NCI-H1694 (cell line): Measurements from ENCODE around the gene MAP4K4.

Experiments
- DNase-seq: peaks from one replicate; lab custom pipeline; 2025; lab: John Stamatoyannopoulos, UW

Gene MAP4K4

GRCh38 chr2:101841679-101842327, 144.3 kb downstream of the MAP4K4 start:
- DNase-seq: no peak

GRCh38 chr2:101842471-101842870, 145.0 kb downstream of the MAP4K4 start:
- no peak for DNase-seq

GRCh38 chr2:101843048-101843447, 145.5 kb downstream of the MAP4K4 start:
- no peak for DNase-seq

- DNase-seq: no peak
Observed at GRCh38 chr2:101843471-101843870, 146.0 kb downstream of the MAP4K4 start.

GRCh38 chr2:101844055-101844635, 146.6 kb downstream of the MAP4K4 start:
- DNase-seq: no peak

- DNase-seq: no peak
Observed at GRCh38 chr2:101846973-101847372, 149.5 kb downstream of the MAP4K4 start.

- no peak for DNase-seq
Observed at GRCh38 chr2:101847661-101848339, 150.3 kb downstream of the MAP4K4 start.

- DNase-seq: no peak
Observed at GRCh38 chr2:101848769-101849410, 151.4 kb downstream of the MAP4K4 start.

GRCh38 chr2:101850450-101850849, 152.9 kb downstream of the MAP4K4 start:
- no peak for DNase-seq

GRCh38 chr2:101850991-101851390, 153.5 kb downstream of the MAP4K4 start:
- DNase-seq: no peak

- DNase-seq: no peak
Observed at GRCh38 chr2:101852824-101853223, 155.3 kb downstream of the MAP4K4 start.

GRCh38 chr2:101854877-101855276, 157.4 kb downstream of the MAP4K4 start:
- DNase-seq: no peak

GRCh38 chr2:101855776-101856175, 158.3 kb downstream of the MAP4K4 start:
- no peak for DNase-seq

GRCh38 chr2:101858246-101858645, 160.7 kb downstream of the MAP4K4 start:
- no peak for DNase-seq

- no peak for DNase-seq
Observed at GRCh38 chr2:101858910-101859309, 161.4 kb downstream of the MAP4K4 start.

GRCh38 chr2:101859604-101860003, 162.1 kb downstream of the MAP4K4 start:
- DNase-seq: no peak

- DNase-seq: no peak
Observed at GRCh38 chr2:101860157-101860556, 162.7 kb downstream of the MAP4K4 start.

GRCh38 chr2:101860782-101861181, 163.3 kb downstream of the MAP4K4 start:
- no peak for DNase-seq

GRCh38 chr2:101861382-101861781, 163.9 kb downstream of the MAP4K4 start:
- no peak for DNase-seq

GRCh38 chr2:101863534-101863933, 166.0 kb downstream of the MAP4K4 start:
- DNase-seq: no peak

GRCh38 chr2:101864426-101864825, 166.9 kb downstream of the MAP4K4 start:
- no peak for DNase-seq

- DNase-seq: no peak
Observed at GRCh38 chr2:101868525-101868924, 171.0 kb downstream of the MAP4K4 start.

GRCh38 chr2:101869527-101869926, 172.0 kb downstream of the MAP4K4 start:
- no peak for DNase-seq
